ENCODE results near the gene RETREG1.

- TF ChIP-seq CTCF (IDR thresholded peaks at IDR 0.05), result no peak
- TF ChIP-seq EZH2 (IDR thresholded peaks at IDR 0.05), result no peak
- no peak for TF ChIP-seq EZH2phosphoT487 (IDR thresholded peaks at IDR 0.05)
These were observed 111.5 kb downstream of the RETREG1 start for GRCh38 chr5:16505140-16505891.

Data from neural progenitor cell (in vitro differentiated cells).